Fibroblast of peridontal ligament (primary cell): ENCODE results near the gene MAP2K6.
"Not testable (repeated sequence)": the region's sequence is repeated elsewhere in the genome, so short reads cannot be mapped to it uniquely, and the experiment has no call there.

Experiments used
- DNase-seq: peaks from one replicate; pipeline ENCODE4 v3.0.0-alpha.2; 2010; ENCODE audit errors: extremely low read depth

Gene MAP2K6

DNA sequence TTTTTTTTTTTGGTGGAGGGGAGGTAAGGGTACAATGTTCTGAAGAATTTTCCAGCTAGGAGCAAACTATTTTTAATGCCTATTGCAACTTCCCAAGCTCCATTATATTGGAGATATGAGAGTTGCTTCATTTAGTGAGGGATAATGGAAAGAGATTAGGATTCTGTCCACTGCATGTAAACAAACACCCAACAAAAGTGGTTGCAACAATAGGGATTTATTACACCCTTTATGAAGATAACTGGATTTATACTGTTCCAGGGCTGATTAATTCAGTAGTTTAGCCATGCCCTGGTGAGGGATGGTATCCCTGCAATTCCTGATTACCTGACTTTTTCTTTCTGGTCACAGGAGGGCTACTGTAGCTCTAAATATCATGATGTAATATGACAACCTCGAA, 40.5 kb downstream of the MAP2K6 start:
- no peak for DNase-seq

DNA sequence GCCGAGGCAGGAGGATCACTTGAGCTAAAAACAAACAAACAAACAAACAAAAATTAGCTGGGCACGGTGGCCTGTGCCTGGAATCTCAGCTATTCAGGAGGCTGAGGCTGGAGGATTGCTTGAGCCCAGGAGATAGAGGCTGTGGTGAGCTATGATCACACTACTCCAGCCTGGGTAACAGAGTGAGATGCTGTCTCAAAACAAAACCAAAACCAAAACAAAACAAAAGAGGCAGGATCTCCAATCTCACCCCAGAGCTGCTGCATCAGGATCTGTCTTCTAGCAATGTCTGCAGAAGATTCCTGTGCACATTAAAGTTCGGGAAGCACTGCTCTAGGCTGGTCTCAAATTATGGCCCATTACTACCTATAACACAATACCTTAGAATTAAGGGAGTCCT, 43.1 kb downstream of the MAP2K6 start:
- DNase-seq, result no peak

DNA sequence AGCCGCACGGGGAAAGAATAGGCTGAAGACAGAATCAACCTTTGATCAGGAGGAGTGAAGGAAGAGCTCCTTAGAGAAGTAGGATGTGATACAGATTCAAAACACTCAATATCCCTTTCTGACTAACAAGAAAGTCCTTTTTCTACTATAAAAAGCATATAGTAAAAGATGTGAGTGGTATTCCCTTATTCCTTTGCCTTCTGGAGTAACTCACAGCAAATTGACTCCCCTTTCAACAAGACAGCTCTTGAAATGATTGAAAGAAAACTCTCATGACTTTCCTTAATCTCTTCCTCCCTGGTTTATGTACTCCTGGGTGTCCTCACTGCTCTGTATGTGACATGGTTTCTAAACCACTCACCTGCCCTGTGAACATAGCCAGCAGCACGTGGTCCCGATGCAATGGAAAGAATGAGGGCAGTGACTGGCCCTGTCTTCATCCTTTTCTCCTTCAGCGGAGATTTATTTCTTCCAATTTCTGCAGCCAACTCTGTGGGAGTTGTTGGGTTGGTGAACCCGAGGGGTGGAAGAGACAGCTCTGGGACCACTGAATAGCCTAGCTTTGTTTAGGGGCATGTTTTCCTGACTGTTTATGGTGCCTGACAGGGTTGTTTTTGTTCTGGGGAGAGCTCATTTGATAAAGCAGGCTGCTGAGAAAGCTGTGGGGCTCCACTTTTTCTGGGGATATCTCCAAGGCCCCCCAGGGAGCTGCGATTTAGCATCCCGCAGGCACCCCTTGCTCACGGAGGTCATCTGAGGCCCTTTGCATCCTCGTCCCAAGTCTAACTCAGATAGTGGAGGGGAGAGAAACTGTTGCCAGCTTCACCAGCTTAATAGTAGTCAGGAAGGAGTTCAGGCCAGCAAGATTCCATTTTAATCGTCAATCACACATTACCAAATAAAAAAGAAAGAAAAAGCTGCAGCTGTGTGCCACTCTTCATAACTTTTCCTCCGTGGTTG, 46.7 kb downstream of the MAP2K6 start:
- no peak for DNase-seq

DNA sequence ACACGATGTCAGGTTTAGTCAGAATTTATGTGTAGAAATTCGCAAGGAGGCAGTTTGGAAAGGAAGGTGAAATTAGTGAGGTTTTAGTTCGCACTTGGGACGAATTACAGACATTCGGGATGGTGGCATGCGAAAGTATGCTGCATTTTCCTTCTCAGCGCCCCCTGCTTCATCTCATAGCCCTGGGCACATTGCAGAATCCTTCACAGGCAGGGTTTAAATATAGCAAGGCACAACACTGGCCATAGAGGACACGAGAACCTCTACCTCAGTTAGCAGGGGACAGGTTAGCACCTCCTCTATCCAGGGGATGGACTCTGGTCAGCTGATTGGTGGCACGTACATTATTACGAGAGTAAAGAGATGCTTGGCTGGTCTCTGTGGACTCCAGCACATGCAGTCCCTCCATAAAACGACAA, 47.5 kb downstream of the MAP2K6 start:
- no peak for DNase-seq

GRCh38 chr17:69462882-69463281, 48.4 kb downstream of the MAP2K6 start:
- DNase-seq, result no peak

DNA sequence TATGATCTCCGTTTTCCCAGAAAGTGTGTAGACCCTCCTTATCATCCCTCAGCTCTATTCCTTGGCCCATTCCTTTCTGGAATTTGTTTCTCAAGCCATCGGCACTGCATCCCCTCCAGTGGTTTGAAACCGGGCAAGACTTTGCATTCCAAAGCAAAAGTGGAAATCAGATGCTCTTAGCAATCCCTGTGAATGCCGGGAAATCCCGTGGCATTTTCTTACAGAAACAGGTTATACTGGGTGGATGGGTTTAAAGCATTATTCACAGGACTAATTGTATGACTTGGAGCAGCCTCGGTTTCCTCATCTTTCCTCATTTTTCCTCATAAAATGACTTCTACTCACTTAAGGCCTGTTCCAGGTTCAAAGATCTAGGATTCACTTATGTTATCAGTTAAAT, 52.0 kb downstream of the MAP2K6 start:
- DNase-seq, result no peak

GRCh38 chr17:69466905-69467667, 52.6 kb downstream of the MAP2K6 start:
- peak; percentile 34 for DNase-seq

- DNase-seq, result no peak
These were observed 53.7 kb downstream of the MAP2K6 start for GRCh38 chr17:69468207-69468606.

DNA sequence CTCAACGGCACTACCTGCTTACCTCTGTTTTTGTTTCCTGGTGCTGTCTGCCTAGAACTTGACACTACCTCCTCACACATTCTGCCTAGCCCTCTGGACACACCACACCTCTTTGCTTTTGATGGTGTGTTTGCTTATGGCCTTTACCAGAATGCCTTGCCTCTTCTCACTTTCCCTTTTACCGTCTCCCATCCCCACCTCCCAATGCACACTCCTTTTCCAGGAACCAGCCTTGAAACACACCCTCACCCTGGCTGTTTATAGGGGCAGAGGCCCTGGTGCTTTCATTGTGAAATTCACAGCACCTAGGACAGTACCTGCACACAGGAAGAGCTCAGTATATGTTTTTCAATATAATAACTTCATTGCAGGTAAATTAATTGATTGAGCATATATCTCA, 56.2 kb downstream of the MAP2K6 start:
- DNase-seq, result no peak

GRCh38 chr17:69471406-69471805, 56.9 kb downstream of the MAP2K6 start:
- DNase-seq, result no peak

DNA sequence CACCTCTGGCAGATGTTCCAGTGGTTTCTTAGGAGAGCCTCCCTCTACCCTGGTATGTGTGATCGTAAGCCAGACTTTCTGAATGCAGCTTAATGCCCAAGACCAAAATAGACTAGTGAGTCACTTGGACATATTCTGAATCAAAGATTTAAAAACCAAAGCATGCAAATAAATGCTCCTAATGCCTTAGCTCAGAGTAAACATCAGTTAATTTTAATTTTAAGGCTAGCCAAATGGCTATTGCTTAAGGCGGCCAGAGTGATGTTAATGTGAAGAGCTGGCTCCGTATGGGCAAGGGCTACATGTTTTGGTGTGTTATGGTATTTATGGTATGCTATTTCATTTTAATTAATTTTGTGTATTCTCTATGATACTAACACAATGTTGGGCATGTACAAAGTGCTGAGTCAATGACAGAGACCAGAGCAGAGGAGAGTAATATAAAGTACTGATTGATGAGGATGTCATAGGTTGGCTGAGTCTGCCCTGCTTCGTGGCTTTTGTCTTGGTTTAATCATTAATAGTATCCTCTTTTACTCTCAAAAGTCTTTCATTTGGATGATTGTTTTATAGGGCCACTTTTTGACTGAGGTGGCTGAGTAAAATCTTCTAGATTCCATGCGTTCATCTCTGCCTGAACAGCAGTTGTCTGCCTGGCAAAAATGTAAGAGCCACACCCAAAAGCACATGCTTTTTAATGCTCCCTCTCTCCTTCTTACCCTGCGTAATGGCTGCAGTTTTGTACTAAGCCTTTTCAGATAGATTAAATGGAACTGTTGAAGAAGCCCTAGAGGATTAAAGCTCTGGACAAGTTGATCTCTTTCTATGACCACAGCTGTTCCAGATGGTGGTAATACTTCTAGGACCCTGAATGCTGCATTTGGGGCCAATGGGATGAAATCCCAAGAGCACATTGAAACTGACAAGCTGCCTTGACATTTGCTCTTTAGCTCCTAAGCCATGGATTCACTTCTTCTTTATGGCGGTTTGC, 59.6 kb downstream of the MAP2K6 start:
- peak; percentile 67 for DNase-seq

DNA sequence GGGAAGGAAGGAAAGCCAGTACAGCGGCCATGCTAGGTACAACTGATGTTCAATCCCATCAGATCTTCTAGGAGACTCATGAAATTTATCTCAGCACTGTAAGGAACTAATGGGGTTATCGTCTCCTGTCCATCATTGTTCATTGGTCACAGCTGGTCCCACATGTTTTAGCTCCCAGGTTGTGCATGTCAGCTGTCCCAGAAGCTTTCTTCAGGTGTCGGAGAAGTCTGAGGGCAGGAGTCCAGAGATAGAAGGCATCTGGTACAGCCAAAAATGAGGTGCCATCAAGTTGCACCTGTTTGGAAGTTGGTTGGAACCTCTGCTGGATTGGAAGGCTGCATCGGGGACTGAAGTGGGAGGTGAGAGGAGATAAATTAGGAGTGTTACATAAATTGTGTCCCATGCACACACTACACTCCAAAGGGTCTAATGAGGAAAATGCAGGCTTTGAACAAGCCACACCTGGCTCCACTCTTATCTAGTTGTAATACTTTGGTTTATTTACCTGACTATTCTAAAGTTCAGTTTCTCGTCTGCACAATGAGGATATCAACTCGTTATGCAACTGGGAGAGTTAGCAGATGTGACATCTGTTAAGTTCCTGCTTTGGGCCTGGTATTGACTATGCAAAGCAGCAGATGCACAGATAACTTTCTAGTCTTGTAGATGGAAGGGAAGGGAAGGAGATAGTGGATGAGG, 62.9 kb downstream of the MAP2K6 start:
- no peak for DNase-seq

DNA sequence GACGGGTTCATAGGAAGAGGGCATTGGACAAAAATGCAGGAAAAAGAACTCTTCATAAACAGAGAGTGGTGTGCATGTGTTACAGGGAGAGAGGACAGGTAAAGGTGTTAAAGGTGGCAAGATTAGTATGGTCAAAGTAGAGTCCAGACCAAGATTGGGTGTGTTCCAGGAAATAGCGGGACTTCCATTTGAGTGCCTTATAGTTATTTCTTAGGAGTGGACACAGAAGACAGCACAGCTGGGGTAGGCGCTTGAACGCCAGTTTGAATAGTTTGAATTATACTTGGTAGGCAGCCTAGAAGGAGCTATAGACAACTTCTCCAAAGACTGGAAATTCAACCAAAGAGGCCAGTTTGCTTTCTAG, 63.4 kb downstream of the MAP2K6 start:
- no peak for DNase-seq

- no peak for DNase-seq
These were observed 64.4 kb downstream of the MAP2K6 start for GRCh38 chr17:69478916-69479315.

DNA sequence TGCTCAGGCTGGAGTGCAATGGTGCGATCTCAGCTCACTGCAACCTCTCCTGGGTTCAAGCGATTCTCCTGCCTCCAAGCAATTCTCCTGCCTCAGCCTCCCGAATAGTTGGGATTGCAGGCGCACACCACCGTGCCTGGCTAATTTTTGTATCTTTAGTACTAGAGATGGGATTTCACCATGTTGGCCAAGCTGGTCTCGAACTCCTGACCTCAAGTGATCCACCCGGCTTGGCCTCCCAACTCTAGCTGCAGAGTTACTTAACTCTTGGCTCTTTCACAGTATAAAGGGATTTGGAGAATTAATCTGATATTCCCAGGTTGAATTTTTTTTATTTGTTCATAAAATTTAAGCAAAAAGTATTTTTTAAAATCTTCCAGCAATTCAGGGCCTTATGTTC, 65.3 kb downstream of the MAP2K6 start:
- not testable (repeated sequence) for DNase-seq

DNA sequence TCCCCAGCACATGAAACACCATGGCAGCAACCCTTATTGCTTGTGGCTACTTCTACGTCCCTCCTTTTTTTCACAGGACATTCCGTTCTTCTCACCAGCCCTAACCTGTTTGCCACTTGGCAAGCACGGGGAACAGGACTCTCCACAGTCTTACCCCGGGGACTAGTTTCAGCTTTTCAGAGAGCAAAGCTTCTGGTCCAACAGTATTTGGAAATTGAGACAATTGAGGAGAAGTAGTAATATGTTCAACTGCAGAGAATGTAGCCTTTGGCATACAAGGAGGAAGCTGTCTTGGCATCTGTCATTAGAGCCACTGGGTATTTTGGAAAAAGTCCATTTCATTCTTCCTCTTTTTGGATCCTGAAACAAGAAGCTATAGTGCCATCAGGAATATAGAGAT, 65.7 kb downstream of the MAP2K6 start:
- no peak for DNase-seq

- no peak for DNase-seq
These were observed 70.8 kb downstream of the MAP2K6 start for GRCh38 chr17:69485251-69485661.

GRCh38 chr17:69485901-69486643, 71.6 kb downstream of the MAP2K6 start:
- DNase-seq, result peak; percentile 35

- DNase-seq, result no peak
These were observed 72.5 kb downstream of the MAP2K6 start for GRCh38 chr17:69486779-69487637.
